Hematopoietic multipotent progenitor cell treated with erythropoietin and hydrocortisone succinate and interleukin-3 and kit ligand, for 6 days (in vitro differentiated cells): Measurements from ENCODE around the gene GGTLC3.
"Not testable (repeated sequence)": the region's sequence is repeated elsewhere in the genome, so short reads cannot be mapped to it uniquely, and the experiment has no call there.

Source experiments
- DNase-seq: peaks from one replicate; pipeline ENCODE4 v3.0.0-alpha.2; 2015

GGTLC3 gene

DNA sequence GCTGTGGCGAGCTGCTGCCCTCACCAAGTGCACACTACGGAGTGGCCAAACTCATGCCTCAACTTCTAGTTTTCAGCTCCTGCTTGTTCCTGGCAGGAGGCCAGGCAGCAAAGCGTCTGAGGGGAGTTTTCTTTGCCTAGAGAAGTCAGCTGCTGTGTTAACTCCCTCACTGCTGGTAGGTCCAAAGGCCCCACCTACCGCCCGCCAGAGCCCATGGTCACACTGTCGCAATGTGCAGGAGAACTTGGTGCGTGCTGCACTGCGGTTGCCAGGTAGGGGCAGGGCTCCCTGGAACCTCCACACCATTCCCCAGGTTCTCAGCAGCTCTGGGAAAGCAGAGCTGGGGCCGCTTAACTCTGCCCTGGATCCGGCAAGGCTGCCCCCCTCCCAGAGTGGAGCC, 5.6 kb downstream of the GGTLC3 start:
- not testable (repeated sequence) for DNase-seq

DNA sequence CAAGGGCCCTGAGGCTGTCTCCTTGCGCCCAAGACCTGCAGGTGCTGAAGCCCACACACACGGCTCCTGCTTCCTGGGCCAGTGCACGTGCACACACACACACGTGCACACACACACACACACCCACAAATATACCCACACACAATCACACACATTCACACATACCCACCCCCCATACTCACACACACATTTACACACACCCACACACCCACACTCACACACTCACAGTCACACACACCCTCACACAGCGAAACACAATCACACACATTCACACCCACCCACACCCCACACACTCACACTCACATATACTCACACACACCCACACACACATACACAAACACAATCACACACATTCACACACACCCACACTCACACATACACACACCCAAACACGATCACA, 6.6 kb downstream of the GGTLC3 start:
- DNase-seq, result not testable (repeated sequence)

DNA sequence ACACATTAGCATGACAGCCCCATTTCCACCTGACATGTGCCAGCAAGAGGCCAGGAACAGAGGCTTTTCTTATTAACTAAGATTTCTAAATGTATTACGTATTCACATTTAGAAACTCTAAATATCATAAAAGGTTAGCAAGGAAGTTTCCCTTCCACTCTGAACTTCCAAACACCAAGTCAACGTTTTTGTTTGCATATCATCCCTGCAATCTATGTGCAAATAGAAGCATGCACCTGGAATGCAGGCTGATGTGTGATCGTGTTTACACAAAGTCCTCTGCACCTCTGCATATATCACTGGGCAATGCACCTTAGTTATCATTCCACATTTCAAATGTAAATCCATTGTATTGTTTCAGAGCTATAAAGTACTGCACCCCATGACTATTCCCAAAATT, 21.7 kb downstream of the GGTLC3 start:
- DNase-seq, result not testable (repeated sequence)
